GM18499 (cell line): Measurements from ENCODE around the gene MYO18B.

ENCODE experiments used
- ATAC-seq: cut with Tn5 transposase; IDR thresholded peaks from one replicate; pipeline ENCODE4 v1.9.1; 2021; ENCODE audit warnings: moderate number of reproducible peaks; ENCODE audit not compliant: insufficient read depth, unreplicated experiment

The MYO18B gene

DNA sequence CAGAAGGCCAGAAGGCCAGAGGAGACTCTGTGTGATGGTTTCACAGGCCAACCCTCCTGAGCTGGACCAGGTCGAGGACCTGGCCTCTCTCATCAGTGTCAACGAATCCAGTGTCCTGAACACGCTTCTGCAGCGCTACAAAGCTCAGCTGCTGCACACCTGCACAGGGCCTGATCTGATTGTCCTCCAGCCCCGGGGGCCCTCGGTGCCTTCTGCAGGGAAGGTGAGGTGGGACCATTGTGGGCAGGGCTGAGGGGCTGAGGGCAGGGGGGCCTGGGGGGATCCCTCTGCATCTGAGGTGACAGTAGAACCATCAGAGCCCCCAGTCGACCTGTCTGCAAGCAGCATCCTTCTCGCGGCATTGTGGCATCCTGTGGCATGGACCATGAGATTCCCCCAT is 30.3 kb downstream of the MYO18B start:
- ATAC-seq, result no peak

DNA sequence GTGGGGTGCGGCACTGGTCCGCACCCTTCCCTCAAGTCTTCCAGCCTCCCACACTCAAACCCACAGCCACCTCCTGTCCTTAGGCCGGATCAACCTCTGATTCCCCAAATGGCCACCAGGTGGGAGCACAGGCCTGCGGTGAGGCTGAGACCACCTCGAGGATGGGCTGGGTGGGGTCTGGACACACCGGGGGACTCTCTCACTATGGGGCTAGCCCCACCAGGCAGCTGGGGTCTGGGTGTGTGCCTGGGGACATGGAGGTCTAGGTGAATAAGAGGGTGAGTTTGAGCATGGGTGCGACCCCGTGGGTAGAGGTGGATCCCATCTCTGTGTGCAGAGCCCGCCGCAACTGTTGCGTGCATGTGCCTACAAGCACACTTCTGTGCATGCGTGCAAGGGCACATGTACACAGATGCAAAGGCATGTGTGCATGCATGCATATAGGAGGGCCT is 32.6 kb downstream of the MYO18B start:
- ATAC-seq, result no peak

DNA sequence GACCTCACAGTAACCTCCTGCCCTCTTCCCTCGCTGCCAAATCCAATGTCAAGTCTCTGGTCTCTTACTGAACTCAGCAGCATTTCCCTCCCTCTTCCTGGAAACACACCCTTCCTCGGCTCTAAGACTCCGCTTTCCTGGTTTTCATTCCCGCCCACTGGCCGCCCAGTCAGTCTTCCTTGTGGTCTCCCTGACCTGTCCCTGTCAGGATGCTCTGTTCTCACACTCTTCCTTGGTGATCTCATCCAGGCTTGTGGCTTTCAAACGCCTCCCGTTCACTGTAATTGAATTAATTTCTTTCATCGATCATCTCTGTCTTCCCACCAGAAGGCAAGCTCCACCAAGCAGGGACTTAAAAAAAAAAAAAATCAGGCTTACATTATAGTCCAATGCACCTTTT is 33.5 kb downstream of the MYO18B start:
- ATAC-seq, result no peak

DNA sequence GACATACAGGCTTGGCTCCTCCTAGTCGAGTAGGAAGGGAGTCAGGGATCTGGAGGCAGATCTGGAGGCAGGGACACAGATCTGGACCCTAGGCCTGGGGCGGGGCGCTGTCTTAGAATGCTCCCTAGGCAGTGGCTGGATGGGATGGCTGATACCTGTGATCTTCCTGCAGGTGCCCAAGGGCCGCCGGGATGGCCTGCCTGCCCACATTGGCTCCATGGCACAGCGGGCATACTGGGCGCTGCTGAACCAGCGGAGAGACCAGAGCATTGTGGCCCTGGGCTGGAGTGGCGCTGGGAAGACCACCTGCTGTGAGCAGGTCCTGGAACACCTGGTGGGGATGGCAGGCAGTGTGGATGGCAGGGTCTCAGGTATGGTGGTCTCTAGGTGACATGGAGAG is 35.4 kb downstream of the MYO18B start:
- ATAC-seq, result no peak

DNA sequence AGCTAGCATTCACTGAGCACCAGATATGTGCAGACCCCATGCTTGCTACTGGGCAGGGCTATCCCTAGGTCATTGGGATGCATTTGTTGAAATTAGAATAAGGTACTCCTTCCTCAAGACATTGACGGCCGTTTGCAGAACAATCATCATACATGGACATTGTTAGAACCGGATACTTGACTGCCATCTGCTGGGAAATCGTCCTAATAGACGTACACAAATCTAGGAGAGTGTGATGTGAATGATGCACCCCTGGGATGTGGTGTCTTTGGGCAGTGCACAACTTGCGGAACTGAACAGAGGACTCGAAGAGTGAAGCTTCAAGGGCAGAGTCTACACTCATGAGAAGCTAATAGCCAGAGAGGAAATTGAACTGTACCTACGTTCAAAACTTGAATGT is 35.9 kb downstream of the MYO18B start:
- no peak for ATAC-seq

DNA sequence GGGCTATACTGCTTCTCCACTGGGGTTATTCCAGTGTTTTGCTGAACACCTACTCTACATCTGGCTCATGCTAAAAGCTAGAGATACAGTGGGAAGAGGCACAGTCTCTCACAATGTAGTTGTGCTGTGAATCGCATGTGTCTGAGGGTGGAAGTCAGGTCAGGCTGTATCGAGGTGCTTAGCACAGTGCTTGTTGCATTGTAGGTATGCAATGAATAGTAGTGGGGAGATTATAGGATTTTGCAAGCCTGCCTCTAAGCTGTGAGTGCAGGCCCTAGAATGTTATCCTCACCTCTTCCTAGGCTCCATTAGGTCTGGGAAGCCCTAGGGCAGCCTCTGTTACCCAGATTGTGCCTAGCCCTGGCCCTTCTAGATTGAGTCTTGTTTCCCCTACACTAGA is 37.4 kb downstream of the MYO18B start:
- no peak for ATAC-seq

DNA sequence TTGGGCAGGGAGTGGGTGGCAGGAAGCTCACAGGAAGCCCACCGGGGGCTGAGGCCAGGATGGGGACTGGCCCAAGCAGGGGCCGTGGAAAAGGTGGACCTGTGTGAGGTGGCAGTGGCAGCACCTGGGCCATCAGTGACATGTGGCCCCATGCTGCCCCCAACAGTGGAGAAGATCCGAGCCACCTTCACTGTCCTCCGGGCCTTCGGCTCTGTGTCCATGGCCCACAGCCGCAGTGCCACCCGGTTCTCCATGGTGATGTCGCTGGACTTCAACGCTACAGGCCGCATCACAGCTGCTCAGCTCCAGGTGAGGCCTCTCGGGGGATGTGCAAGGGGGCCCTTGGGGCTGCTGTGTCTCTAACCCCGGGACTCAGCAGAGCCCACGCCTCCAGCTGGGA is 37.9 kb downstream of the MYO18B start:
- ATAC-seq, result no peak

DNA sequence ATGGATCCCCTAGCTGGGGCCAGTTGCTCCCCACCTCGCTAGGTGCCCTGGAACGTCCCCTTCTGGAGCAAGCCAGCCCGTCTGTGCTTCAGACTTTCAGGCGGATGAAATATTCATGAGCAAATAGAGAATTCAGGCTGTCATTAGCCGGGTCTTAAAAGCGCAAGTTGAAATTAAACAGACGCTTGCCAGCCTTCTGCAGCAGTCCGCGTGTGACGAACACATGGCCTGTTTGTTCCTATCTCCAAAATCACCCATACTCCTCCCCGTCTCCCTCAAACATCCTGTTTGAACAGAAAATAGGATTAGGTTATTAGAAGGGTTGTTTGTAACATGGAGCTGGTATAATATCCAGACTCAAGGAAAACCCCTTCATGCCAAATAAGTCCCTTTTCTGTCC is 38.7 kb downstream of the MYO18B start:
- ATAC-seq, result no peak

DNA sequence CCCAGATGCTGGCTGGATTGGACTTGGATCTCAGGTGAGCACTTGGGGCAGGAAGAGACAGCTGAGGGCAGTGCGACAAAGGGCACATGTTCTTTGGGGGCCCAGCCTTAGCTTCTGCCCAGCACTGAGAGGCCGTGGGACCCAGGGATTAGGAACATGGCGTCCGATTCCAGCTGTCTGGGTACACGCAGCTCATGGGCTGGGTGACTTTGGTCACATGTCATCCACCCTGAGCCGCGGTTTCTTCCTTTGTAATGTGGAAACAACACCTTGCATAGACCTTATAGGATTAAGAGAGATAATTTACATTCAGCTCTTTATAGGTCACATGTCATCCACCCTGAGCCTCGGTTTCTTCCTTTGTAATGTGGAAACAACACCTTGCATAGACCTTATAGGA is 39.8 kb downstream of the MYO18B start:
- no peak for ATAC-seq

DNA sequence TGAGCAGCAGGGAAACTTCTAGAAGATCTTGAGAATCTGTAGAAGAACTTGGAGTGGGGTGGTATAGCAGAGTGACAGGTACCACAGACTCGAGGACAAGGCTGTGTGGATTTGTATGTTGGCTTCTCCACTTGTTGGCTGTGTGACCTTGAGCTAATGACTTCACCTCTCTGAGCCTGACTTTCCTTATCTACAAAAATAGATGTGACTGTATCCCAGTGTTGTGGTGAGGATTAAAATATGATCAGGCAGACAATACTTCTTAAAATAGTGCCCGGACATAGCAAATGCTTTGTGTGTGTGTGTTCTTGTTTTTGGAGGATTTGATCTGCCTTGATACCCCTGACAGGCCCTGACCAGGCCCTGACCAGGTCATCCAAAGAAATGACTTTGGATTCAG is 40.8 kb downstream of the MYO18B start:
- ATAC-seq, result no peak

DNA sequence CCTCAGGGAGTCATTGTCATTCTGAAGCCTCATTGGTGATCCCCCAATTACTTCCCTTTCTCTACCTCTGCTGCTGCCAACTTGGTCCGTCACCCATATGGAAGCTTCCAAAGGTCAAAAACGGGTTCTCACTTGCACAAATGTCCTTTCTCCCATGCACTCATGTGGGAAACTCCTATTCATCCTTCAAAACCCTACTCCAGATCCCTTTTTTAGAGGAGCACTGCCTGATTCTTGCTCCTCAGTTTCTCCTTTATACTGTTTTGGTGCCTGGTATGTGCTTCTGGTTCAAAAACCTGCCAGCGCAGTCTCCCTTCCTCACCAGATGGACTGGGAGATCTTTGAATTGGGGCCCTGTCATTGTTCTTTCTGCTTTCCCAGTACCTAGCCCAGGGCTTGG is 41.9 kb downstream of the MYO18B start:
- ATAC-seq, result no peak

DNA sequence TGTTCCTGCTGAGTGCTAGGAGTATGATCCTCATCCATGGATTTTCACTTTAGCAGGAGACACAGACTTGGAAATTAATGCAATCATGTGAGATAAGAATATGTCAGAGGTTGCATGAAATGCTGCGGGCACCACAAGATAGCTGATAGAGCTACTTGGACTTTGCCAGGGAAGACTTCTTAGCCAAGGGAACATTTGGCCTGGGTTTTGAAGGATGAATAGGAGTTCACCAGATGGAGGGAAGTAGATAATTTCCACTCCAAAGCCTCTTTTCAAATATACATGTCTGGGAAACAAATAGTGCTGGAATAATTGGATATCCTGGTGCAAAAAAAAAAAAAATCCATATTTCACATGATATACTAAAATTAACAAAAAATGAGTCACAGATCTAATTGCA is 44.2 kb downstream of the MYO18B start:
- no peak for ATAC-seq

DNA sequence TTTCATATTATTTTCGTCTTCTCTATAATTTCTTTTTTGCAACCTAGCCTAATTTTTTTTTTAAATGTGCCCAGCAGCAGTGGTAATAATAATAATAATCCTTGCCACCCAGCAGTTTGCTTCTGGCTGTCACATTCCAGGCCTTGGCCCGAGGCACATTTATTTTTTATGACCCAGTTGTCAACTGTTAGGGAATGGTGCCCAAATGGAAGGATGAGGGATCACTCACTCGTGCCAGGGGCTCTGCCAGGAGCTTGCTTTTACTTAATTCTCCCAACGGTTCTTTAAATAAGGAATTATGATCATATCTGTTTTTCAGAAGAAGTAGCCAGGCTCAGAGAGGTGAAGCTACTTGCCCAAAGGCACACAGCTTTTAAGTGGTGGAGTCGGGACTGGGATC is 49.6 kb downstream of the MYO18B start:
- ATAC-seq, result no peak

DNA sequence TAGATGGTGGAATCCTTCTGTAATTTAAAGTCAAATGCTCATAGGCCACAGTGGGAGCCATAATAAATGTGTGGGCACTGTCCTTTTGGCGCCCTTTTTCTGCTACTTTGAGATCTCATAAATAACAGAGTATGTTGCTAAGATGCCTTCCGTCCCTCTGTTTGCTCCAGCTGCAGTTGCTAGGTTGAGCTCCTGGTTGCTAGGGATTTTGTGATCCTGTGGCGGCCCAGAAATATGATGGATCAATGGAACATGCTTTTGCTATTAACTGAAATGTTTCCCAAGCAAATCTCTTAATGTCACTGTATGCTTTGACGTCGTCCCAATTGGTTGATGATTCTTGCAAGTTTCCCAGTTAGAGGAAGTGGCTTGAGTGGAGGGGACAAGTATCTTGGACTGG is 53.5 kb downstream of the MYO18B start:
- ATAC-seq, result no peak

DNA sequence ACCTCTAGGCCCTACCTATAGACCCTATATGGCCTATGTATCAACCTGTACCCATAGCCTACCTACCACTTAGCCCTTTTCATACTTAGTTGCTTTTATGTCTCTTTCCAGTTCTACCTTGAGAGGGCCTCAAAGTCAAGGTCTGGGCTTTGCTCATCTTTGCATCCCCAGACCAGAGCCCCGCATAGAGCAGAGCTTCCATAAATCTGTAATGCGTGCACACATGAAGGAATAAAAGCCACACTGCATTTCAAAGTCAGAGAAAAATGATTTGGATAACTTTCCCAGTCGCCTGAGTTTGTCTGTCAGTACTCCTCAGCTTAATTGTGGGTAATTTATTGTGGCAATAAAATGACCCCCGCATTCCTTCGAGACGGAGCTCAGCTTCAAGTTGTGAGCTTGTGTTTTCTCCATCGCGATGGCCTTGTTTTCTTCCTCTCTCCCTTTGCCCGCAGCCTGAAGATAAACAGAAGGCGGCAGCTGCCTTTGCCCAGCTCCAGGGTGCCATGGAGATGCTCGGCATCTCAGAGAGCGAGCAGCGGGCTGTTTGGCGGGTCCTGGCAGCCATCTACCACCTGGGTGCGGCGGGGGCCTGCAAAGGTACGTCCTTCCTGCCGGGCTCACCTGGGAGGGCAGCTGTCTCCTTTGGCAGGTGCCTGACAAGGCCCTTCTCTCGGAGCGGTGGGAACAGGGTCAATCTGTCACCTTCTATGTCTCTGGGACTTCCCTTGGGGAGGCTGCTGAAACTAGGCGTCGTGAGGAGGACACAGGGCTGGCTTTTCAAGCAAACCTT is 55.7 kb downstream of the MYO18B start:
- no peak for ATAC-seq

DNA sequence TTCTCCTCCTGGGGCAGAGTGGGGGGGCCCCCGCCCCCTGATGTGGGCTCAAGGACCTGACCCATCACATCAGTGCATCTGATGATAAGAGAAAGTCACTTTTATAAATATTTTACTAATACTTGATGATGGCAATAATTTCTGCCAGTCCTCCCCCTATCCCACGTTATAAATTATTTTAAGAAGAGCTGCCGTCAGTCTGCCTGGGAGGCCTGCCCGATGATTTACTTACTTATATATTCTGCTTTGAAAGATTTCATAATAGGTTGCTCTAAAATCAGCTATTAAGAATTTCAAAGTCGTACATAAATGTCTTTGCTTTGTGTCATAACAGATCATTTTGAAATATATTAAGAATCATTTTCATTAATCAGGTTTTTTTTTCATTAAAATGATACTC is 58.8 kb downstream of the MYO18B start:
- ATAC-seq, result no peak

DNA sequence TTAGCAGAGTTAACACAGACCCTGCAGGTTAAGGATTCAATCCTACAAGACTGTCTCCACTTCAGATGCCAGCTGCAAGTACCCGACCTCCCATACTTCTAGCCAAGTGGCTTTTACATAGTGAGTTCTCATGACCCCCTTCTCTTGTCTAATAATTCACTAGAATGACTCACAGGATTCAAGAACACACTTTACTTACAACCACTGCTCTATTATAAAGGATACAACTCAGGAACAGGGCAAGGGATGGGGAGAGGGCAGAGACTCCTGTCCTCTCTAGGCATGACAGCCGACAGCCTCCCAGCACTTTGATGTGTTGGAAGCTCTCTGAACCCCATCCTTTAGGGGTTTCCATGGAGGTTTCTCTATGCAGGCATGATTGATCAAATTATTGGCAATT is 60.0 kb downstream of the MYO18B start:
- ATAC-seq, result no peak

DNA sequence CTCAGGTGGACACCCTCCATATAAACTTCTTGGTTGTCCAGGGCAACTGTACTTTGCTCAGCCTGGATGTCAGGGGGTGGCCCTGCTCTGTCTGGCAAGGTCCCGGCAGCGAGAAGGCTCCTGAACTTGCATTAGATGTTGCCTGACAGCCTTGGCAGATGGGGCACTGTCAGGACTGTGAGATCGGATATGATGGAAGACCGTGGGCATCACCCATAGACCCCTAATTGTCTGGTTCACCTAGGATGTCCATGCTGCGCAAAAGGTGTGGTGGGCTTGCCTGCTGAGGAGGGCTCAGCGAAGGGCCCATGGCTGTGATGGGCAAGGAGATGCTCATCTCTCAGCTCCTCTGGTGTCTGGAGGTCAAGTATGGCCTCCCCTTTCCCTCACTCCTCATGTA is 62.7 kb downstream of the MYO18B start:
- no peak for ATAC-seq

DNA sequence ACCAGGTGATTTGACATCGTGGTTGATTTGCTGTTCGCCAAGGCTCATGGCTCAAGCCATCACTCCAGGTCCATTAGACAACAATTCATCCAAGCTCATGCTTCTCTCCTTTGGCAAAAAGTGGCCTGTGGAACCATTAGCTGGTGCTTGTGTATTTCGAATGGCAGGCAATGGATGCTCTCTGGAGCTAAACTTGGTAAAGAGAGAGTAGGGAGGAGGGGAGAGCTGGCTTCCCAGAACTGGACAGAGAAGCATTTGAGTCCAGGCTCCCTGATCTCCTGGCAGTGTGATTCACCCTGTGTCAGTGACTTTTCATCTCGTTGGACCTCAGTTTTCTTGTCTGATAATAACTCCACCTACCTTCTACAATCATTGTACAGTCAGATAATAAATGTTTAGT is 64.6 kb downstream of the MYO18B start:
- no peak for ATAC-seq

DNA sequence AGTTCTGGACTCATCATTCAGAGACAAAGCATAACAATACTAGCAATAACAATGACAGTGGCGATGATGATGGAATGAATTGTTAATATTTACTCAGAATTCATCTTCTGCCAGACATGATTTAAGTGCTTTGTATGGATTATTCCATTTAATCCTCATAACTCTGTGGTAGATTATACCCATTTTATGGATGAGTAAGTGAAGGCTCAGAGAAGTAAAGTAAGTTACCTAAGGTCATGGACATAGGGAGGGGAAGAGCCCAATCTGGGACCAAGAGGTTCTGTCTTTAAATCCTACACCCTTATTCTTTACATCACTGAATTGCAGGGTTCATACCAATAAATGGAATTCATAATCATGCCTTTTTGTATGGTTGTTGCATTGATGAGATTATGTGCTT is 72.7 kb downstream of the MYO18B start:
- no peak for ATAC-seq

DNA sequence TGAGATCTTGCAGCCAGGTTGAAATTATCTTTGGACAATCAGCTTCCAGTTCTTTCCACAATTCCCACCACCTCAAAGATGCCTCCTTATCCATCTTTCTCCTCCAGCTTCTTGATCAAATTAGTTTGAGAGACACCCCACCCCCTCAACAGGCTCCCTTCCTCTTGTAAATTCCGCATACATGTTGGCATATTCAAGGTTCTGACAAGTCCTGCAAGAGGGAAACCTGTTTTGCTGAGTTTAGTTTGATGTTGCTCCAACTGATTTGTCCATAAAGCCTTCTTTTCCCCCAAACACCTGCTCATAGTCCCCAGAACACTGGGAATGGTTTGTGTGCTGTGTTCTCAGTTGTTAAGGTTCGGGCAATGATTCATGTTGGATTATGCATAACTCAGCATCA is 73.6 kb downstream of the MYO18B start:
- ATAC-seq, result no peak

DNA sequence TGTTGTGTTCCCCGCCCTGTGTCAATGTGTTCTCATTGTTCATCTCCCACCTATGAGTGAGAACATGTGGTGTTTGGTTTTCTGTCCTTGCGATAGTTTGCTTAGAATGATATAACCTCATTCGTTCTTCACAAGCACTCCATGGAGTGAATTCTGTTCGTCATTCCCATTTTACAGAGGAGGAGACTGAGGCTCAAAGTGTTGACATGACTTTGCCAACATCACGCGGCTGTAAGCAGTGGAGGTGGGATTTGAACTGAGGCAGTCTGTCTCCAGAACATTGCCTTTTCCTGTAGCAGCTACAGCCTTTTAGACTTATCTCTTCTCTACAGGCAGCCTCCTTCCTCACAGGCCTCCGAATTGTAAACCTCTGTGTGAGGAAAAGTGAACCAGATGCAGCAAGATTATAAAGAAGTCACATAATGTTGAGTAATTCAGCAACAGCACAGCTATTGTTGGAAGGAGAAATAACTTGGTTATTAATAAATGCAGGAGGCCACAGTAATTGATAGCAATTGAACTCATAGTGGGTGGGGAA is 74.6 kb downstream of the MYO18B start:
- no peak for ATAC-seq
